CD14-positive monocyte (primary cell): ENCODE measurements around the gene PAAF1. TPM values are rescaled to one million over a fixed set of nuclear protein-coding genes. Genes with fewer than 3 reads are reported as not detected.

Source experiments
- DNase-seq, 3 donors: peaks; one replicate each; pipeline ENCODE4 v3.0.0-alpha.2; 2011 to 2022
- H2AFZ ChIP-seq: 2 replicates; pipeline ENCODE4 v1.6.0; 2012; ENCODE audit warnings: mild to moderate bottlenecking, low read depth, low read length, inconsistent platforms; ENCODE audit not compliant: insufficient read depth, poor library complexity, severe bottlenecking
- H3K27ac ChIP-seq, 2 donors: 1 replicate in 1 of 2; 2 replicates in 1 of 2; pipeline ENCODE4 v1.5.1; 2012 to 2013; ENCODE audit warnings: low read length in 2 of 2, control low read depth in 1 of 2, inconsistent platforms in 1 of 2, low read depth in 1 of 2, mild to moderate bottlenecking in 1 of 2
- H3K27me3 ChIP-seq, 2 donors: one replicate each; pipeline versions ENCODE4 v1.6.0 to v1.6.1; 2011 to 2013; ENCODE audit warnings: low read length in 2 of 2; ENCODE audit not compliant: control insufficient read depth in 2 of 2, insufficient read depth in 2 of 2
- H3K36me3 ChIP-seq, 2 donors: replicated peaks in 1 of 2; 1 replicate in 1 of 2; 2 replicates in 1 of 2; pipeline versions ENCODE4 v1.5.1 to v1.6.1; 2012 to 2013; ENCODE audit warnings: low read length in 2 of 2, control low read depth in 1 of 2, inconsistent platforms in 1 of 2, mild to moderate bottlenecking in 1 of 2; ENCODE audit not compliant: insufficient read depth in 2 of 2, control insufficient read depth in 1 of 2
- H3K4me1 ChIP-seq, 2 donors: 1 replicate in 1 of 2; 2 replicates in 1 of 2; pipeline versions ENCODE4 v1.5.1 to v1.6.1; 2012 to 2013; ENCODE audit warnings: low read length in 2 of 2, control low read depth in 1 of 2, inconsistent platforms in 1 of 2, mild to moderate bottlenecking in 1 of 2, moderate library complexity in 1 of 2; ENCODE audit not compliant: insufficient read depth in 2 of 2, control insufficient read depth in 1 of 2
- H3K4me2 ChIP-seq: replicated peaks from 2 replicates; pipeline ENCODE3; 2012; ENCODE audit warnings: low read length, moderate library complexity, mild to moderate bottlenecking; ENCODE audit not compliant: poor library complexity, severe bottlenecking; ENCODE audit errors: extremely low read depth
- H3K4me3 ChIP-seq, 3 experiments: fragments of 200-600 bp in 1 of 3; sonication (generic) in 1 of 3; replicated peaks in 1 of 3; 1 replicate in 2 of 3; 2 replicates in 1 of 3; pipeline ENCODE4 v1.5.1; 2011 to 2013; ENCODE audit warnings: low read length in 3 of 3, mild to moderate bottlenecking in 3 of 3, control low read depth in 2 of 3, low read depth in 2 of 3, inconsistent platforms in 1 of 3, moderate library complexity in 1 of 3
- H3K79me2 ChIP-seq: 2 replicates; pipeline ENCODE4 v1.6.0; 2012; ENCODE audit warnings: mild to moderate bottlenecking, control low read depth, inconsistent platforms, low read length, moderate library complexity; ENCODE audit not compliant: insufficient read depth
- H3K9ac ChIP-seq: 2 replicates; pipeline ENCODE4 v1.6.0; 2017; ENCODE audit warnings: low read length, mild to moderate bottlenecking; ENCODE audit not compliant: insufficient read depth, poor library complexity, severe bottlenecking
- H3K9me3 ChIP-seq, 2 donors: replicated peaks in 1 of 2; 1 replicate in 1 of 2; 2 replicates in 1 of 2; pipeline versions ENCODE4 v1.5.1 to v1.6.1; 2012 to 2013; ENCODE audit warnings: low read length in 2 of 2, control low read depth in 1 of 2; ENCODE audit not compliant: control insufficient read depth in 1 of 2, insufficient read depth in 1 of 2
- H4K20me1 ChIP-seq: 2 replicates; pipeline ENCODE4 v1.6.0; 2012; ENCODE audit warnings: mild to moderate bottlenecking, low read length, control low read depth, moderate library complexity; ENCODE audit not compliant: insufficient read depth
- H3K27ac Mint-ChIP-seq, 7 donors: one replicate each; pipeline ENCODE4 v1.8.0; 2020; ENCODE audit warnings: mild to moderate bottlenecking in 7 of 7, mixed read lengths in 7 of 7, moderate library complexity in 6 of 7, inconsistent platforms in 2 of 7
- H3K27me3 Mint-ChIP-seq, 3 donors: one replicate each; pipeline ENCODE4 v1.8.0; 2021 to 2022; ENCODE audit warnings: low read depth in 3 of 3, mild to moderate bottlenecking in 3 of 3, mixed read lengths in 3 of 3, moderate library complexity in 3 of 3, inconsistent platforms in 1 of 3
- H3K36me3 Mint-ChIP-seq, 2 donors: one replicate each; pipeline ENCODE4 v1.8.0; 2020; ENCODE audit warnings: mixed read lengths in 2 of 2, inconsistent platforms in 1 of 2, mild to moderate bottlenecking in 1 of 2
- H3K4me1 Mint-ChIP-seq: one replicate; pipeline ENCODE4 v1.8.0; 2020; ENCODE audit warnings: mild to moderate bottlenecking, mixed read lengths
- H3K4me3 Mint-ChIP-seq, 2 donors: one replicate each; pipeline ENCODE4 v1.8.0; 2020; ENCODE audit warnings: mild to moderate bottlenecking in 2 of 2, mixed read lengths in 2 of 2, moderate library complexity in 1 of 2
- H3K9me3 Mint-ChIP-seq, 7 donors: one replicate each; pipeline ENCODE4 v1.8.0; 2020 to 2022; ENCODE audit warnings: mixed read lengths in 7 of 7, mild to moderate bottlenecking in 6 of 7, moderate library complexity in 6 of 7, inconsistent platforms in 2 of 7
- WGBS: methylation state at CpG from one replicate; pipeline ENCODE4 v1.1.5; 2013; ENCODE audit warnings: missing lambda C conversion rate; ENCODE audit not compliant: insufficient coverage; 5-methylcytosine and 5-hydroxymethylcytosine counted together
- intact Hi-C, 2 donors: fragments of 100-400 bp; cut with micrococcal nuclease; formaldehyde crosslinking; loops; one replicate each; pipeline versions ENCODE4 v1.15.0 to v1.15.1; 2023
- polyA plus RNA-seq, 3 donors: library from polyadenylated mRNA; depleted of rRNA in 1 of 3; unstranded in 2 of 3; stranded (reverse) in 1 of 3; fragments of 300-500 nt in 2 of 3; fragments of >200 nt in 1 of 3; fragmentation: Illumina TruSeq in 2 of 3; gene quantifications; 1 replicate in 2 of 3; 2 replicates in 1 of 3; pipeline ENCODE4 v1.2.3, GENCODE V29; 2012 to 2021
- TF ChIP-seq, protein P1 (sequence below): fragments of 200-600 bp; IDR thresholded peaks from one replicate; pipeline ENCODE4 v1.8.0; 2022; ENCODE audit warnings: antibody characterized with exemption, mild to moderate bottlenecking

Gene PAAF1
- polyA plus RNA-seq, 3 donors = 12.0 to 13.7 (median 12.9) TPM

DNA sequence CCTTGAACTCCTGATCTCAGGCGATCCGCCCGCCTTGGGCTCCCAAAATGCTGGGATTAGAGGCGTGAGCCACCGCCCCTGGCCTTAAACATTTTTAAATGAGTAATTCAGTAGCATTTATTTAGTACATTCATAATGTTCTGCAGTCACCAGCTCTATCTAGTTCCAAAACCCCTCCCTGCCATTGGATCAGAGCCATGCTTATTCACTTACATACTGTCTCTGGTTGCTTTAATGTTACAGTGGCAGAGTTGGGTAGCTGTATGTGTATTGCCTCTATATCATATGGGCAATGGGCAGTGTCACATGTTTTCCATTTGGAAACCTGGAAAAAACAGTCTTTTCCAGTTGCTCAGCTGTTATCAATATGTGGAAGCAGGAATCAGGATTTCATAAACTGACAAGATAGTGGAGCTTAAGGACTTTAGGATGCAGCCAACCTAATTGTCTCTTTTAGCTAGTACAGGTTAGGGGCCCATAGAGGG lies 10.7 kb upstream of the PAAF1 start:
- Histone ChIP-seq H2AFZ (no peak overlapping the region), H3K36me3 (peaks cover 19 to 68% of the 10 kb centered on the region in 2 donors), H3K4me2 (no peak overlapping the region), H3K4me3 (no peak overlapping the region), H3K9ac (no peak overlapping the region), H3K4me1 (no peaks in the 10 kb centered on the region), H3K79me2 (no peaks in the 10 kb centered on the region), H4K20me1 (no peaks in the 10 kb centered on the region), H3K27me3 (no peaks in the 10 kb centered on the region), H3K9me3 (no peaks in the 10 kb centered on the region), H3K27ac (no peak overlapping the region)
- TF ChIP-seq, protein P1, sequence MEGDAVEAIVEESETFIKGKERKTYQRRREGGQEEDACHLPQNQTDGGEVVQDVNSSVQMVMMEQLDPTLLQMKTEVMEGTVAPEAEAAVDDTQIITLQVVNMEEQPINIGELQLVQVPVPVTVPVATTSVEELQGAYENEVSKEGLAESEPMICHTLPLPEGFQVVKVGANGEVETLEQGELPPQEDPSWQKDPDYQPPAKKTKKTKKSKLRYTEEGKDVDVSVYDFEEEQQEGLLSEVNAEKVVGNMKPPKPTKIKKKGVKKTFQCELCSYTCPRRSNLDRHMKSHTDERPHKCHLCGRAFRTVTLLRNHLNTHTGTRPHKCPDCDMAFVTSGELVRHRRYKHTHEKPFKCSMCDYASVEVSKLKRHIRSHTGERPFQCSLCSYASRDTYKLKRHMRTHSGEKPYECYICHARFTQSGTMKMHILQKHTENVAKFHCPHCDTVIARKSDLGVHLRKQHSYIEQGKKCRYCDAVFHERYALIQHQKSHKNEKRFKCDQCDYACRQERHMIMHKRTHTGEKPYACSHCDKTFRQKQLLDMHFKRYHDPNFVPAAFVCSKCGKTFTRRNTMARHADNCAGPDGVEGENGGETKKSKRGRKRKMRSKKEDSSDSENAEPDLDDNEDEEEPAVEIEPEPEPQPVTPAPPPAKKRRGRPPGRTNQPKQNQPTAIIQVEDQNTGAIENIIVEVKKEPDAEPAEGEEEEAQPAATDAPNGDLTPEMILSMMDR = no peak
- Mint-ChIP-seq H3K4me3 (no peak overlapping the region), H3K27me3 (peaks cover 0 to 3% (median 0%) of the 10 kb centered on the region in 3 donors), H3K9me3 (no peaks in the 10 kb centered on the region), H3K36me3 (peaks cover 32 to 51% of the 10 kb centered on the region in 2 donors), H3K4me1 (no peaks in the 10 kb centered on the region), H3K27ac (no peak overlapping the region)
- intact Hi-C loops = no loop called here
- no peak for DNase-seq
- no CpG with 5 or more reads among the region's 5 CpGs for WGBS

DNA sequence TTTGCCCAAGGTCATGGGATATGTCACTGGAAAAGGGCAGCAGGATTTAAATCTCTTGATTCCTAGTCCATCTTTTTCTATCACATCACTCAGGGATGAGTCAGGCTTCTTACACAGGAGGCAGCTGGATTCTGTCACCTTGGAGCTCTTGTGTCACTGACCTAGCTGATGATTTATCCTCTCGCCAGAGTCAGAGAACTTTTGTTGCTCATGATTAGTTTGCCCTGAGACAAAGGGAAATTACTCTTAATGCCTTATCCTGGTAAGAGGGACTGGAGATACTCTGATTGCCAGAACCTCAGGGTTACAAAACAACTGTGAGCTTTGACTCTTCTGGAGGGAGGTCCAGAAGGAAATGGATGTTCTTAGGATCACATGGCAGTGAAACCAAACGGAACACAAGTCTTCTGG lies 10.2 kb upstream of the PAAF1 start:
- Histone ChIP-seq H3K27ac (no peak overlapping the region), H3K4me1 (no peaks in the 10 kb centered on the region), H3K36me3 (peaks cover 22 to 71% of the 10 kb centered on the region in 2 donors), H3K9ac (no peak overlapping the region), H2AFZ (no peak overlapping the region), H3K4me3 (no peak overlapping the region), H4K20me1 (no peaks in the 10 kb centered on the region), H3K4me2 (no peak overlapping the region), H3K79me2 (no peaks in the 10 kb centered on the region), H3K27me3 (no peaks in the 10 kb centered on the region), H3K9me3 (no peaks in the 10 kb centered on the region)
- TF ChIP-seq, protein P1 = no peak
- no peaks in the 10 kb centered on the region for H3K4me1 Mint-ChIP-seq
- H3K36me3 Mint-ChIP-seq = peaks cover 34 to 51% of the 10 kb centered on the region in 2 donors
- DNase-seq = no peak
- no CpG with 5 or more reads among the region's 2 CpGs for WGBS
- intact Hi-C loops = no loop called here
- H3K27ac Mint-ChIP-seq = no peak overlapping the region
- H3K9me3 Mint-ChIP-seq = no peaks in the 10 kb centered on the region
- H3K27me3 Mint-ChIP-seq = peaks cover 0 to 3% (median 0%) of the 10 kb centered on the region in 3 donors
- H3K4me3 Mint-ChIP-seq = no peak overlapping the region
